ENCODE results near the gene PDIA6.

Gene PDIA6

DNA sequence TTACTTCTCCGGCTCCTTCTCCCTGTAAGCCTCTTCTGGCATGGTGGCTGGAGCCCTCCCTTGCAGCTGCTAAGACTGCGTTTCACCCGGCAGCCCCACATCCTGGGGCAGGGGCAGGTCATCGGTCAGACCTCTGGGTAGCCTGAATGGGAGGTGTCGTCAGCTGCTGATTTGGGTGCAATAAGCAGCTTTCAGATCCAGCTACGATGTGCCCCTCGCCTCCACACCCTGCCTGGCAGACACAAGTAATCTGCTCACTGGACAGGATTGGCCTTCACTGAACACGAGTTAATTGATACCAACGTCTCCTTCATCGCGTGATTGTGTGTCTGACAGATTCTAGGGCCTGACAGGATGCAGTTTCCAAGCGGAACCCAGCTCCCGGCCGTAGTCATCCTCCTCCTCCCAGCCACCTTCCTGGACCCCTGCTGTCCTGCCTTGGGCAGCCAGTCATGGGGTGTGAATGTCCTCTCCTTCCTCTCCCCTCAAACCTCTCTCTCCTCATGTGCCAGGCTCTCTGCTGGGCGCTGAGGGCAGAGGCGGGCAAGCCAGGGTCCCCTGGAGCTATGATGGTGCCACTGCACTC lies 18.9 kb upstream of the PDIA6 start:
- Histone ChIP-seq H2BK120ac (ENCODE audit: low read depth, low read length) (no peak overlapping the region), H3K4me2 (ENCODE audit: low read length, poor library complexity, severe bottlenecking) (no peak overlapping the region), H2AFZ (ENCODE audit: low read depth, low read length) (no peak overlapping the region), H3K14ac (ENCODE audit: low read length in 2 of 2) (no peak overlapping the region), H3K27ac (ENCODE audit: low read length, poor library complexity, severe bottlenecking) (no peak overlapping the region), H3K36me3 (ENCODE audit: control insufficient read depth in 1 of 2, insufficient read depth in 2 of 2, low read depth in 1 of 2, low read length in 2 of 2) (no peaks in the 10 kb centered on the region), H2BK15ac (ENCODE audit: low read depth, poor library complexity, severe bottlenecking) (no peak overlapping the region), H2BK5ac (ENCODE audit: low read depth, low read length, poor library complexity, severe bottlenecking) (no peak overlapping the region), H3K18ac (ENCODE audit: low read depth in 1 of 2, low read length in 2 of 2) (peak overlapping the region in 1 of 2 experiments; percentile 42), H3K4me3 (ENCODE audit: insufficient read depth in 1 of 2, low read depth in 1 of 2, low read length in 2 of 2) (no peak overlapping the region), H3K4ac (ENCODE audit: low read depth in 1 of 2, low read length in 2 of 2) (no peak overlapping the region), H3K27me3 (ENCODE audit: control insufficient read depth in 1 of 2, insufficient read depth in 1 of 2, low read length in 2 of 2) (peaks cover 39 to 65% of the 10 kb centered on the region in 2 experiments), H3K9me3 (ENCODE audit: control insufficient read depth, low read length) (no peaks in the 10 kb centered on the region), H2AK5ac (ENCODE audit: low read length, severe bottlenecking) (no peak overlapping the region), H3K23ac (ENCODE audit: low read length in 2 of 2) (no peak overlapping the region), H3K4me1 (ENCODE audit: control insufficient read depth, insufficient read depth, low read depth, low read length) (peaks cover 12% of the 10 kb centered on the region), H3K9ac (ENCODE audit: low read length) (no peak overlapping the region), H2BK12ac (ENCODE audit: low read length in 2 of 2) (peak overlapping the region in 1 of 2 experiments; percentile 35), H4K8ac (ENCODE audit: low read length) (no peak overlapping the region), H3K79me1 (replicated peaks; ENCODE audit: low read length, poor library complexity, severe bottlenecking) (no peaks in the 10 kb centered on the region), H4K91ac (ENCODE audit: low read length) (no peak overlapping the region)
- 64% methylated on average over 16 of the region's 16 CpGs for WGBS
- DNase-seq: no peak

DNA sequence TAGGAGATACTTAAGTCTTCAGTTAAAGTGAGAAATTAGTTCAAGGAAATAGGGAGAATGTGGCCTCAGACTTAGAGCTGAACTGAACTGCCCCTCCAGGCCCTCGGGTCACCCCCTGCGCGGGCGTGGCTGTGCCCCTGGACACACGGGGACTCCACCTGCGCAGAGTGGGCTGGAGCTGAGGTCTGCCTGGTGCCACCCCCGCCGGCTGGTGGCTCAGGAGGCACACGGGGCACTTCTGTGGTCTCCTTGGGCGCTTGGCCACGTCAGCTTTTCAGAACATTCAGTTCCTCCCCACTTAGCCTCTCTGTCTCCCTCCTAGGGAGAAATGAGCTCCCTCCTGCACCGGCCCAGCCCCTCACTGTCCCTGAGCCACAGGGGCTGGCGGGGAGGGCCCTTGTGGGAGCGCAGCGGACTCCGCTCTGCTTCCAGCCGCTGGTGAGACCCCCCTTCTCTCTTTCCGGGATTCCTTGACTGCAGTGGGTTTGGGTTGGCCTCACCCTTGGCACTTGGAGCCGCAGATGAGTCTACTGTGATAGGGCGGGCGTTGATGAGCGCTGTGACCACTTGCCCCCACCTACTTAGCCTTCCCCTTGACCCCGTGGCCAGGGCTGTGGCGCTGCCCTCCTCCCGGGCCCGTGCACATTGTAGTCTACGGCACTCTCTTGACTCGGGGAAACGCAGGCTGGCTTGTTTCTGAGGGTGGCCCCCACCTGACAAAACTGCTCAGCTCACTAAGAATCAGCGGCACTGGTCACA lies 18.2 kb upstream of the PDIA6 start:
- Histone ChIP-seq H2BK120ac (ENCODE audit: low read depth, low read length) (no peak overlapping the region), H3K9ac (ENCODE audit: low read length) (no peak overlapping the region), H3K4me2 (ENCODE audit: low read length, poor library complexity, severe bottlenecking) (no peak overlapping the region), H2BK15ac (ENCODE audit: low read depth, poor library complexity, severe bottlenecking) (no peak overlapping the region), H3K36me3 (ENCODE audit: control insufficient read depth in 1 of 2, insufficient read depth in 2 of 2, low read depth in 1 of 2, low read length in 2 of 2) (no peaks in the 10 kb centered on the region), H3K14ac (ENCODE audit: low read length in 2 of 2) (no peak overlapping the region), H3K23ac (ENCODE audit: low read length in 2 of 2) (peak overlapping the region in 1 of 2 experiments; percentile 9), H3K27ac (ENCODE audit: low read length, poor library complexity, severe bottlenecking) (no peak overlapping the region), H4K8ac (ENCODE audit: low read length) (no peak overlapping the region), H3K4me3 (ENCODE audit: insufficient read depth in 1 of 2, low read depth in 1 of 2, low read length in 2 of 2) (no peak overlapping the region), H3K4me1 (ENCODE audit: control insufficient read depth, insufficient read depth, low read depth, low read length) (peaks cover 12% of the 10 kb centered on the region), H3K27me3 (ENCODE audit: control insufficient read depth in 1 of 2, insufficient read depth in 1 of 2, low read length in 2 of 2) (peaks cover 40 to 69% of the 10 kb centered on the region in 2 experiments), H2BK12ac (ENCODE audit: low read length in 2 of 2) (no peak overlapping the region), H2AK5ac (ENCODE audit: low read length, severe bottlenecking) (no peak overlapping the region), H2AFZ (ENCODE audit: low read depth, low read length) (no peak overlapping the region), H3K18ac (ENCODE audit: low read depth in 1 of 2, low read length in 2 of 2) (peak overlapping the region in 1 of 2 experiments; percentile 42), H4K91ac (ENCODE audit: low read length) (no peak overlapping the region), H3K9me3 (ENCODE audit: control insufficient read depth, low read length) (peaks cover 2% of the 10 kb centered on the region), H3K4ac (ENCODE audit: low read depth in 1 of 2, low read length in 2 of 2) (no peak overlapping the region), H2BK5ac (ENCODE audit: low read depth, low read length, poor library complexity, severe bottlenecking) (no peak overlapping the region), H3K79me1 (replicated peaks; ENCODE audit: low read length, poor library complexity, severe bottlenecking) (no peaks in the 10 kb centered on the region)
- WGBS: 85% methylated on average over 30 of the region's 30 CpGs
- no peak for DNase-seq

DNA sequence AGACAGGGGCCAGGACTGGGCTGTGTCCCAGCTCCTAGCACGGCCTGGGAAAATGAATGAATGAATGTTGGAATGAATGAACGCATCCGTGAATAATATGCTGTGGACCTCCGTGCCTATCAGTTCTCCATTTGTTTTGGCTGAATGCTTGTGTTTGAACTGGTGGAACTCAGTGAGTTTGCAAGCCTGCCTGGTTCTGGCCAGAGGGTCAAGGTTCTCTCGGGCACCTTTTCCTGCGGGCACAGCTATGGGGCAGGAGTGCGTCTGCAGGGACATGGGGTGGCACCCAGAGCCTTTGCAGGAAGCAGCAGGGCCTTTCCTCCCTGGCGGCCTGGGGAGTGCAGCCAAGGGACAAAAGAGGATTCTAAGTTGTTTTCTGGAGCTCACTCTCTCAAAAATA lies 17.6 kb upstream of the PDIA6 start:
- Histone ChIP-seq H3K18ac (ENCODE audit: low read depth in 1 of 2, low read length in 2 of 2) (no peak overlapping the region), H4K8ac (ENCODE audit: low read length) (no peak overlapping the region), H3K27me3 (ENCODE audit: control insufficient read depth in 1 of 2, insufficient read depth in 1 of 2, low read length in 2 of 2) (peaks cover 44 to 75% of the 10 kb centered on the region in 2 experiments), H3K9me3 (ENCODE audit: control insufficient read depth, low read length) (peaks cover 5% of the 10 kb centered on the region), H2BK15ac (ENCODE audit: low read depth, poor library complexity, severe bottlenecking) (no peak overlapping the region), H2AFZ (ENCODE audit: low read depth, low read length) (no peak overlapping the region), H2BK5ac (ENCODE audit: low read depth, low read length, poor library complexity, severe bottlenecking) (no peak overlapping the region), H3K4me1 (ENCODE audit: control insufficient read depth, insufficient read depth, low read depth, low read length) (peaks cover 12% of the 10 kb centered on the region), H3K14ac (ENCODE audit: low read length in 2 of 2) (no peak overlapping the region), H3K4me3 (ENCODE audit: insufficient read depth in 1 of 2, low read depth in 1 of 2, low read length in 2 of 2) (no peak overlapping the region), H2BK12ac (ENCODE audit: low read length in 2 of 2) (no peak overlapping the region), H3K9ac (ENCODE audit: low read length) (no peak overlapping the region), H3K79me1 (replicated peaks; ENCODE audit: low read length, poor library complexity, severe bottlenecking) (no peaks in the 10 kb centered on the region), H3K4ac (ENCODE audit: low read depth in 1 of 2, low read length in 2 of 2) (no peak overlapping the region), H3K36me3 (ENCODE audit: control insufficient read depth in 1 of 2, insufficient read depth in 2 of 2, low read depth in 1 of 2, low read length in 2 of 2) (no peaks in the 10 kb centered on the region), H3K23ac (ENCODE audit: low read length in 2 of 2) (no peak overlapping the region), H3K4me2 (ENCODE audit: low read length, poor library complexity, severe bottlenecking) (no peak overlapping the region), H2AK5ac (ENCODE audit: low read length, severe bottlenecking) (no peak overlapping the region), H4K91ac (ENCODE audit: low read length) (no peak overlapping the region), H2BK120ac (ENCODE audit: low read depth, low read length) (no peak overlapping the region), H3K27ac (ENCODE audit: low read length, poor library complexity, severe bottlenecking) (no peak overlapping the region)
- no peak for DNase-seq
- WGBS: 87% methylated on average over 7 of the region's 8 CpGs

DNA sequence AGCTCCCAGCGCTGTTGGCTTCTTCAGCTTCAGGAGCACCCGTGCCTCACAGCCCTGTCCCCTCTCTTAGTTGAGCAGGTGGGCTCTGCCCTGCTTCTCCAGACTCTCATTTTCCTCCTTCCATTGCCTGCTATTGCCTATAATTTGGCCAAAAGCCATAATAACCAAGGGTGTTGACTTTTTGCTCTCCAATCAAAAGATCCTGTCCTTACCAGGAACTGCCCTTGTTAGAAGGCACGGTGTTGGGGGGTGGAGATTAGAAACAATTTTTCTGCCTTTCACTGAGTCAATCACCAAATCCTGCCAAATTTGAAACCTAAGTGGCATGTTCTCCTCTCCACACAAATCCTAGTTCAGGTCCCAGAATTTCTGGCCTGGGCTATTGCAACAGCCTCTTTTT lies 16.7 kb upstream of the PDIA6 start:
- no peaks in the 10 kb centered on the region for H3K79me1 ChIP-seq (replicated peaks; ENCODE audit: low read length, poor library complexity, severe bottlenecking)
- H2BK12ac ChIP-seq (ENCODE audit: low read length in 2 of 2): no peak overlapping the region
- H3K9me3 ChIP-seq (ENCODE audit: control insufficient read depth, low read length): peaks cover 5% of the 10 kb centered on the region
- no peak overlapping the region for H3K14ac ChIP-seq (ENCODE audit: low read length in 2 of 2)
- H3K9ac ChIP-seq (ENCODE audit: low read length): no peak overlapping the region
- H3K27ac ChIP-seq (ENCODE audit: low read length, poor library complexity, severe bottlenecking): no peak overlapping the region
- peaks cover 46 to 83% of the 10 kb centered on the region in 2 experiments for H3K27me3 ChIP-seq (ENCODE audit: control insufficient read depth in 1 of 2, insufficient read depth in 1 of 2, low read length in 2 of 2)
- no peak overlapping the region for H2AK5ac ChIP-seq (ENCODE audit: low read length, severe bottlenecking)
- H2AFZ ChIP-seq (ENCODE audit: low read depth, low read length): no peak overlapping the region
- no peak overlapping the region for H2BK120ac ChIP-seq (ENCODE audit: low read depth, low read length)
- H4K8ac ChIP-seq (ENCODE audit: low read length): no peak overlapping the region
- no peak overlapping the region for H3K18ac ChIP-seq (ENCODE audit: low read depth in 1 of 2, low read length in 2 of 2)
- H3K4me3 ChIP-seq (ENCODE audit: insufficient read depth in 1 of 2, low read depth in 1 of 2, low read length in 2 of 2): no peak overlapping the region
- H3K23ac ChIP-seq (ENCODE audit: low read length in 2 of 2): no peak overlapping the region
- no peak for DNase-seq
- H3K4ac ChIP-seq (ENCODE audit: low read depth in 1 of 2, low read length in 2 of 2): no peak overlapping the region
- no peak overlapping the region for H3K4me2 ChIP-seq (ENCODE audit: low read length, poor library complexity, severe bottlenecking)
- 97% methylated on average over 2 of the region's 3 CpGs for WGBS
- no peak overlapping the region for H2BK5ac ChIP-seq (ENCODE audit: low read depth, low read length, poor library complexity, severe bottlenecking)
- H4K91ac ChIP-seq (ENCODE audit: low read length): no peak overlapping the region
- peaks cover 10% of the 10 kb centered on the region for H3K4me1 ChIP-seq (ENCODE audit: control insufficient read depth, insufficient read depth, low read depth, low read length)
- H2BK15ac ChIP-seq (ENCODE audit: low read depth, poor library complexity, severe bottlenecking): no peak overlapping the region
- H3K36me3 ChIP-seq (ENCODE audit: control insufficient read depth in 1 of 2, insufficient read depth in 2 of 2, low read depth in 1 of 2, low read length in 2 of 2): no peaks in the 10 kb centered on the region
